ENCODE data around the gene IL10RA. TPM values are rescaled to one million over a fixed set of nuclear protein-coding genes. Genes with fewer than 3 reads are reported as not detected.
A peak's percentile ranks its signal among the peaks of the same experiment; 100 is the strongest.

IL10RA gene
- polyA plus RNA-seq, 3 donors, result 152 to 413 (median 226) TPM

DNA sequence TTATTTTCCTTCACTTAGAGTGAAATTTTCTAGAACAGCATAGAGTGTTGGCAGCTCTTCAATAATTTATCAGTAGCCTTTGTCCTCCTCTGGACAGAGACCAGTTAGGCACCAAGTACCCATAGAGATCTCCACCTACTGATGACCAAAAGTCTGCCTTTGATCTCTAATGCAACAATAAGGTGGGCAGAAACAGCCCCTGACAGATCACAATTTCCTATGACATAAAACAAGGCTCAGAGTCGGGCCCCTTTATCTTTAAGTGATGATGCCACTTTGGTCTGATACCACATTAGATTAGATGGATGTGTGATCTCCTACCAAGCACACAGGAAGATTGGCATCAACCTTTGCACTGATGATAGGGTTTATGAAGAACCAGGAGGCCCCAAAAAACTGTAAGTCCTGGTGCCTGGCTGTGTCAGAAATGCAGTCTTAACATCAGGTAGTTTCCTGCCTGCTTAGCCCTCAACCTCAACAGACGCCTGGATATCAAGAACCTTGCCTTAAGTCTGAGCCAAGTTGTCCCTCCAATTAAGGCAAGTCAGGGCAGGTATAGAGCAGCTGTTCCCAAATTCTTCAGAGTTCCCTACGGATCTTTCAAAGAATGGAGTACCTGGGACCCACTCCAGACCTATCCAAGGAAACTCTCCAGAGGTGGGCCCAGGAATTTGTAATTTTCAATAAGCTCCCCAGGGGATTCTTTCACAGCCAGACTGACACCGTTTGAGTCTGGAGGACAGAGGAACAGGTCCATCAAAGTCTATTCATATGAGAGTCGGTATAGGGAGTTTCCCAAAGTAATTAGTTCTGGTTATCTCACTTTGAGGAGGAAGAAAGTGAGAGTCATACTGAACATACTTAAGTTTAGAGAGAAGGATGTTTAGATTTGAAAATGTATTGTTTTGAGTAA lies 60.1 kb downstream of the IL10RA start:
- DNase-seq, result no peak
- intact Hi-C loops (cut with micrococcal nuclease), result no loop called here
- Mint-ChIP-seq H3K27me3 (ENCODE audit: low read depth in 3 of 3) (peaks cover 0 to 6% (median 4%) of the 10 kb centered on the region in 3 donors), H3K9me3 (peaks cover 0 to 2% (median 0%) of the 10 kb centered on the region in 7 donors), H3K27ac (no peak overlapping the region), H3K36me3 (no peaks in the 10 kb centered on the region), H3K4me3 (no peak overlapping the region), H3K4me1 (peaks cover 15% of the 10 kb centered on the region)
- no peaks in the 10 kb centered on the region for H3K79me2 ChIP-seq (ENCODE audit: insufficient read depth, low read length)
- no peak overlapping the region for H3K9ac ChIP-seq (ENCODE audit: insufficient read depth, low read length, poor library complexity, severe bottlenecking)
- no peak overlapping the region for H3K4me3 ChIP-seq (replicated peaks in 1 of 3; ENCODE audit: low read depth in 2 of 3, low read length in 3 of 3)
- no peaks in the 10 kb centered on the region for H3K27me3 ChIP-seq (ENCODE audit: control insufficient read depth in 2 of 2, insufficient read depth in 2 of 2, low read length in 2 of 2)
- H3K4me2 ChIP-seq (replicated peaks; ENCODE audit: extremely low read depth, low read length, poor library complexity, severe bottlenecking), result no peak overlapping the region
- H3K9me3 ChIP-seq (replicated peaks in 1 of 2; ENCODE audit: control insufficient read depth in 1 of 2, insufficient read depth in 1 of 2, low read length in 2 of 2), result no peaks in the 10 kb centered on the region
- WGBS (ENCODE audit: insufficient coverage), result 51% methylated on average over 2 of the region's 5 CpGs
- no peaks in the 10 kb centered on the region for H3K4me1 ChIP-seq (ENCODE audit: control insufficient read depth in 1 of 2, insufficient read depth in 2 of 2, low read length in 2 of 2)
- no peak overlapping the region for H2AFZ ChIP-seq (ENCODE audit: insufficient read depth, low read depth, low read length, poor library complexity, severe bottlenecking)
- TF ChIP-seq, protein P1, sequence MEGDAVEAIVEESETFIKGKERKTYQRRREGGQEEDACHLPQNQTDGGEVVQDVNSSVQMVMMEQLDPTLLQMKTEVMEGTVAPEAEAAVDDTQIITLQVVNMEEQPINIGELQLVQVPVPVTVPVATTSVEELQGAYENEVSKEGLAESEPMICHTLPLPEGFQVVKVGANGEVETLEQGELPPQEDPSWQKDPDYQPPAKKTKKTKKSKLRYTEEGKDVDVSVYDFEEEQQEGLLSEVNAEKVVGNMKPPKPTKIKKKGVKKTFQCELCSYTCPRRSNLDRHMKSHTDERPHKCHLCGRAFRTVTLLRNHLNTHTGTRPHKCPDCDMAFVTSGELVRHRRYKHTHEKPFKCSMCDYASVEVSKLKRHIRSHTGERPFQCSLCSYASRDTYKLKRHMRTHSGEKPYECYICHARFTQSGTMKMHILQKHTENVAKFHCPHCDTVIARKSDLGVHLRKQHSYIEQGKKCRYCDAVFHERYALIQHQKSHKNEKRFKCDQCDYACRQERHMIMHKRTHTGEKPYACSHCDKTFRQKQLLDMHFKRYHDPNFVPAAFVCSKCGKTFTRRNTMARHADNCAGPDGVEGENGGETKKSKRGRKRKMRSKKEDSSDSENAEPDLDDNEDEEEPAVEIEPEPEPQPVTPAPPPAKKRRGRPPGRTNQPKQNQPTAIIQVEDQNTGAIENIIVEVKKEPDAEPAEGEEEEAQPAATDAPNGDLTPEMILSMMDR (IDR thresholded peaks at IDR 0.05), result no peak
- H3K27ac ChIP-seq (ENCODE audit: low read depth in 1 of 2, low read length in 2 of 2), result no peak overlapping the region
- H3K36me3 ChIP-seq (replicated peaks in 1 of 2; ENCODE audit: control insufficient read depth in 1 of 2, insufficient read depth in 2 of 2, low read length in 2 of 2), result no peaks in the 10 kb centered on the region
- no peaks in the 10 kb centered on the region for H4K20me1 ChIP-seq (ENCODE audit: insufficient read depth, low read length)

DNA sequence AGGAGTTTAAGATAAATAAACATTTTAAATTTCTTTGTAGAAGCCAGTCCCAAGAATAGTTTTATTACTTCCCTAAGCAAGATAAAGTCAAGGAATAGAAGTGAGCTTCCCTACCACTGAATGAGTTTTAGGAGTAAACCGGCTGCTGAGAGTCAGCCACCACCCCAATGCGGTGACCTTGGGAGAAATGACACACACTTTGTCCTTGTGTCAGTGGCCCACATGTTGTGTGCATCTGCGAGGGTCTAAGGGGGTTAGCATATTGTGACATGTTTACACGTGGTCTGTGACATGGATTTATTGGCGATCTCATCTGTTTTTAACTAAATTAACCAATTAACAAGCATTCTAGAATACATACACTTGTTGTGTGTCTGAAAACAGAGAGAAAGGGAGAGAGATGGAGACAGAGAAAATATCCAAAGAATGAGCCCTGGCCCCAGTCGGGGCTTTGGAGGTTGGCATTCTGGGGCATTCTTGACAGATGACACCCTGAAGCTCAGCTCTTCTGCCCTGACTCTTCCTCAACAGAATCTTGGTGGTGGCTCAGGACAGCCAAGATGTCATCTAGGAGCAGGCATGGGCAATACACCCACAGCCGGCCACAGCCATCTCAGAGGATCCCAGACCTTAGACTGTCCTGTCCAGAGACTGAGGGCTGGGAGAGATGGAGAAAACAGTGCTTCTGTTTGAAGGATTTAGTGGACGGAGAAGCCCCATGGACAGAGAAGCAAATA lies 60.9 kb downstream of the IL10RA start:
- Histone ChIP-seq H3K27me3 (ENCODE audit: control insufficient read depth in 2 of 2, insufficient read depth in 2 of 2, low read length in 2 of 2) (no peaks in the 10 kb centered on the region), H3K36me3 (replicated peaks in 1 of 2; ENCODE audit: control insufficient read depth in 1 of 2, insufficient read depth in 2 of 2, low read length in 2 of 2) (no peaks in the 10 kb centered on the region), H3K9ac (ENCODE audit: insufficient read depth, low read length, poor library complexity, severe bottlenecking) (no peak overlapping the region), H4K20me1 (ENCODE audit: insufficient read depth, low read length) (no peaks in the 10 kb centered on the region), H3K27ac (ENCODE audit: low read depth in 1 of 2, low read length in 2 of 2) (no peak overlapping the region), H3K4me1 (ENCODE audit: control insufficient read depth in 1 of 2, insufficient read depth in 2 of 2, low read length in 2 of 2) (peaks cover 2 to 3% of the 10 kb centered on the region in 2 donors), H2AFZ (ENCODE audit: insufficient read depth, low read depth, low read length, poor library complexity, severe bottlenecking) (no peak overlapping the region), H3K79me2 (ENCODE audit: insufficient read depth, low read length) (no peaks in the 10 kb centered on the region), H3K4me2 (replicated peaks; ENCODE audit: extremely low read depth, low read length, poor library complexity, severe bottlenecking) (no peak overlapping the region), H3K9me3 (replicated peaks in 1 of 2; ENCODE audit: control insufficient read depth in 1 of 2, insufficient read depth in 1 of 2, low read length in 2 of 2) (no peaks in the 10 kb centered on the region), H3K4me3 (replicated peaks in 1 of 3; ENCODE audit: low read depth in 2 of 3, low read length in 3 of 3) (no peak overlapping the region)
- Mint-ChIP-seq H3K4me1 (peaks cover 19% of the 10 kb centered on the region), H3K4me3 (no peak overlapping the region), H3K27me3 (ENCODE audit: low read depth in 3 of 3) (peaks cover 0 to 6% (median 2%) of the 10 kb centered on the region in 3 donors), H3K9me3 (peaks cover 0 to 2% (median 0%) of the 10 kb centered on the region in 7 donors), H3K36me3 (no peaks in the 10 kb centered on the region), H3K27ac (peak overlapping the region in 1 of 7 donors; percentile 42)
- intact Hi-C loops (cut with micrococcal nuclease), result no loop called here
- DNase-seq, result no peak
- WGBS (ENCODE audit: insufficient coverage), result 97% methylated on average over 5 of the region's 8 CpGs
- TF ChIP-seq, protein P1 (IDR thresholded peaks at IDR 0.05), result no peak
